Measurements from ENCODE around the gene MGAT5. TPM values are rescaled to one million over a fixed set of nuclear protein-coding genes. Genes with fewer than 3 reads are reported as not detected.

Gene MGAT5, protein sequence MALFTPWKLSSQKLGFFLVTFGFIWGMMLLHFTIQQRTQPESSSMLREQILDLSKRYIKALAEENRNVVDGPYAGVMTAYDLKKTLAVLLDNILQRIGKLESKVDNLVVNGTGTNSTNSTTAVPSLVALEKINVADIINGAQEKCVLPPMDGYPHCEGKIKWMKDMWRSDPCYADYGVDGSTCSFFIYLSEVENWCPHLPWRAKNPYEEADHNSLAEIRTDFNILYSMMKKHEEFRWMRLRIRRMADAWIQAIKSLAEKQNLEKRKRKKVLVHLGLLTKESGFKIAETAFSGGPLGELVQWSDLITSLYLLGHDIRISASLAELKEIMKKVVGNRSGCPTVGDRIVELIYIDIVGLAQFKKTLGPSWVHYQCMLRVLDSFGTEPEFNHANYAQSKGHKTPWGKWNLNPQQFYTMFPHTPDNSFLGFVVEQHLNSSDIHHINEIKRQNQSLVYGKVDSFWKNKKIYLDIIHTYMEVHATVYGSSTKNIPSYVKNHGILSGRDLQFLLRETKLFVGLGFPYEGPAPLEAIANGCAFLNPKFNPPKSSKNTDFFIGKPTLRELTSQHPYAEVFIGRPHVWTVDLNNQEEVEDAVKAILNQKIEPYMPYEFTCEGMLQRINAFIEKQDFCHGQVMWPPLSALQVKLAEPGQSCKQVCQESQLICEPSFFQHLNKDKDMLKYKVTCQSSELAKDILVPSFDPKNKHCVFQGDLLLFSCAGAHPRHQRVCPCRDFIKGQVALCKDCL
- 37.5 TPM for total RNA-seq
- long read RNA-seq, partial matches to known transcripts: 0 of 17 reads
- long read RNA-seq, other reads (novel, unspliced or antisense): 17 of 17 reads

DNA sequence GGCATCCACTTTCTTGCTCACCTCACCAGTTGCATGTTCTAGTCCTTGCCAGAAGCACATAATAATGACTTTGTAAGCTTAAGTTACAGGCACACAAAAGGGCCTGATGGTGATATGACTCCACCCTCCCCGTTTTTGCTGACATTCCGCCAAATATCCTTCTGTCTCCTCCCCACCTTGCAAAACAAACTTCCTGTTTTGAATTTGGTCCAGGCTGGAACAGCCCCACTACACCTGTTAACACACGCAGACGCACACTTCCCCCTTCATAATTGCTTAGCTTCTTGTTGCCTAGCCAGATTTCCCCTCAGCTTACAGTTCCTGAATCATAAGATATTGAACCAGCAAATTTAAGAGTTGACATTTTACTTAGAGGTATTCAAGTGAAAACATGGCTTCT, at the start of gene MGAT5:
Gene MGAT5 (plus strand): TSS at position 269 of the 400 bp plus-strand sequence. CDS start 332 bp downstream, outside the sequence.
- no peak for DNase-seq (ENCODE audit: low spot score)

DNA sequence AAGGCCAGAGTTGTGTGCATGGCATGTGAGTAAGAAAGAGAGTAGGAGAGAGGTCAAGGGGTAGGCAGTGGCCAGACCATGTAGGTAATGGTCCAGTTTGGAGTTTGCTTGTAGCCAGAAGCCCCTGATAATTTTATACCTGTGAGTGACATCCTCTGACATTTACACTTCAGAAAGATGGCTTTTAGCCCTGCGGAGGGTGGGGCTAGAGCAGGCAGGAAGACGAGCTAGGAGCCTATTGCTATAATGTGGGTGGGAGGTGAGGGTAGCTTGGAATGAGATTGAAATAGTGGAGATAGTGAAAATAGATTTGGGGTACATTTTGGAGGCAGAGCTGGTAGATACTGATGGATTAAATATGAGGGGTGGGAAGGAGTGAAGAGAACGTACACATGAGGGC, 48.8 kb upstream of the MGAT5 start:
- no peak for DNase-seq (ENCODE audit: low spot score)

DNA sequence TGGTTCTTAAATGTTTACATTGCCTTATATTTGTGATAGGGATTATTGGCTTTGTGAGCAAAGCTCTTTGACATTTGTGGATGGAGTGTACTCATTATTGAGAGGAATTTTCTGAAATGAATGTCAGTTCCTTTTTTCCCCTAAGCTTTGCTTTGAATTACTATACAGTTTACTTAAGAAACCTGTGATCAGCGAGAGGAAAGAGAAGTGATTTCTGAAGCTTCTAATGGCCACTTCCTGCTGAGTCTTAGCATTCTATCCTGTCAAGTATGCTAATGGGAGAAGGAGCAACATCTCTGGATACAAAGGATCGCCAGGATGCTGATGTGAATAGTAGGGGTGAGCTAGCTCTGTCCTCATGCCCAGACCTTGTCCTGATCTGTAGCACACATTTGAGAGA, 47.8 kb upstream of the MGAT5 start:
- no peak for DNase-seq (ENCODE audit: low spot score)

DNA sequence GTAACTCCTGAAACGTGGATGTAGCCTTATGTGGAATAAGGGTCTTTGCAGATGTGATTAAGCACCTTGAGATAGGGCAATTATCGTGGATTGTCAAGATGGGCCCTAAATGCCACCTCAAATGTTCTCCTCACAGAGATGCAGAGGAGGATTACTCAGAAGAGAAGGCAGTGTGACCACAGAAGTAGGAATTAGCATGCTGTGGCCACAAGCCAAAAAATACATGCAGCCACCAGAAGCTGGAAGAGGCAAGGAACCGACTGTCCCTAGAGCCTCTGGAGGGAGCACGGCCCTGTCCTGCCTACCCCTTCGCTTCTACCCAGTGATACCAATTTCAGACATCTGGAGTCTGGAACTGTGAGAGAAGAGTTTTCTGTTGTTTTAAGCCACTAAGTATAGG, 47.3 kb upstream of the MGAT5 start:
- no peak for DNase-seq (ENCODE audit: low spot score)

DNA sequence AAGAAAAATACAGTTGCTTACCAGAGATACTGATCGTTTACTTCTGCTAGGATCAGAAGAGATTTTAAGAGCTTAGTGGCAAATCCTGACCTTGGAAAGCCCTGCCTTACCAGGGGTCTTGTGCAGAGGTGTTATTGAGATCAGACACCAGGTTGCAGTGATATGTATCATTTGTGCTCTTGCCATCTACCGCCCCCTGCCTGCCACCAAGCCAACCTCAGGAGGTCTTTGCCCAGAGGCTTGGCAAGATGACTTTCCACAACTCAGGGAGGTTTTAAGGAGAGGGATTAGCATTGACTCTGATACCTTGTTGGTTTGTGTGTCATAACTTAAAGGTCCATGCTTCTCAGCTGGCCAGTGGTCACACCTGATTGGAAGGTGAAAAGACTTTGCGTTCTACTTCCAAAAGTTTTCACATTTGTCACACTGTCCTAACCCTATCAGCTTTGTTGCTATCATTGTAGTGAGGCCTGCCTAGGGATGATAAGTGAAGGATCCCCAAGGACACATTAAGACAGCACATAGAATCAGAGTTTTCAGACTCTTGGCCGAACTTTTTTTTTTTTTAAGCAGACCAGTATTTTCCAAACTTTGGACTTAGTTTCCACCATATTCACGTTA, 46.2 kb upstream of the MGAT5 start:
- no peak for DNase-seq (ENCODE audit: low spot score)

DNA sequence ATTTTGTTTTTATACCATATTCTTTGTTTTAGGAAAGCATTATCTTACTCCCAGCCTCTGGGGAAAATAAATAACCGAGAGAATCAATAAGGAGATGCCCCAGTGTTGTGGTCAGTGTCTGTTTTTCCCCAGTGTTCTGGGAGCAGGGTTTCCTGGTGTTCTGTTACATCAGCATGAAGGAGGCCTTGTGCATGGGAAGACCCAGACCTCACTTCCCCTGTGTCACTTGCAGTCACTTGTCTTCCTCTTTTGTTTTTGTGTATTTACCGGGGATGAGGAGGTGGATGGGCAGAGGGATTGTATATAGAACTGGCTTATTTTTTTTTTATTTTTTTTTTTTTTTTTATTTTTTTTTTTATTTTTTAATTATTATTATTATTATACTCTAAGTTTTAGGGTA, 45.0 kb upstream of the MGAT5 start:
- DNase-seq (ENCODE audit: low spot score): no peak

GRCh38 chr2:134212746-134213145, 41.1 kb upstream of the MGAT5 start:
- DNase-seq (ENCODE audit: low spot score): no peak

GRCh38 chr2:134216152-134216829, 37.6 kb upstream of the MGAT5 start:
- no peak for DNase-seq (ENCODE audit: low spot score)

- DNase-seq (ENCODE audit: low spot score): no peak
Measured at GRCh38 chr2:134217351-134217750, 36.5 kb upstream of the MGAT5 start.

- no peak for DNase-seq (ENCODE audit: low spot score)
Measured at GRCh38 chr2:134217924-134218323, 35.9 kb upstream of the MGAT5 start.

DNA sequence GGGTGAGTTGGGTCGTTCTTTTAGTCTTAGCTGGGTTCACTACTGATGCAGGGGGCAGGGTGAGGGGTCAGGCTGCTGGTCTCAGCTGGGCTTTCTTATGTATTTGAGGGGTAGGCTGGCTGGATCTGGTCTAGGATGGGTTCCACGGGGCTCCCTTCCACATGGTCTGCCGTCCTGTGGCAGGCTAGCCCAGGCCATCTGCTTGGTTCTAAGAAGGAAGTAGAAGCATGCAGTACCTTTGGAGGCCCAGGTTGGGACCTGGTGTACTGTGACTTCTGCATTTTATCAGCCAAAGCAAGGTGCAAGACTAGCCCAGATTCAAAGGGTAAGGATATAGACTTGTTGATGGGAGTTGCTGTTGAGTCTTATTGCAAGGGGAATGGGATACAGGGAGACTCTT, 35.5 kb upstream of the MGAT5 start:
- DNase-seq (ENCODE audit: low spot score): no peak

DNA sequence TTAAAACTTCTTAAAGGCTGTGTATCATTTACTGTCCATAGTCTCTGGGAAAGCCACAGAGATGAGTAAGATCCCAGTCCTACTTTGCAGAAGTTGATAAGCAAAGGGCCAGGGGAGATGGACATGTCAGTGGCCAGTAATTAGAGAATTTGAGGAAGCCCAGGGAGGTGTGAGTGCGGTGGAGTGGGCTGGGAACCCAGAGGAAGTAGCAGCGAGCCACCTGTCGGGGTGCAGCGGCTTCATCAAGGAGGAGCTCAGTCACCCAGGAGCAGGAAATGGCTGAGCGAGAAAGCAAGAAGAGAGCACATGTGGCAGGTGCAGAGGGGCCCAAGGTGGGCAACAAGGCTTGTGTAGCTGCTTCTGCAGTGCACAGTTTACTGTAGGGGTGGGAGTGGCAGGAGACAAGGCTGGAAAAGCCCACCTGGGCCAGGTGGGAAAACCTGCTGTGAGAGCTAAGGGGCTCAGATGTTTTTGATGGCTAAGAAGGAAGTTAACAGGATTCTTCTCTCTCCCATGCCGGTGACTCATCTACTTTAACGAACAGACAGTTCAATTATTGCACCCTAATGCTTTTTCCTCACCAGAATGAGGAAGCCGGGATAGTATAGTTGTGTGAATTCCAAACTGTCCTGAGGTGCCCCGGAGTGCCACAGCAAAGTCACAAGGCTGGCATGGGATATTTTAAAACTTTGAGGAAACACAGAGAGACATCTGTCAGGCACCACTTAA, 34.8 kb upstream of the MGAT5 start:
- no peak for DNase-seq (ENCODE audit: low spot score)

- no peak for DNase-seq (ENCODE audit: low spot score)
Measured at GRCh38 chr2:134220344-134220974, 33.4 kb upstream of the MGAT5 start.

- no peak for DNase-seq (ENCODE audit: low spot score)
Measured at GRCh38 chr2:134224005-134224404, 29.9 kb upstream of the MGAT5 start.

DNA sequence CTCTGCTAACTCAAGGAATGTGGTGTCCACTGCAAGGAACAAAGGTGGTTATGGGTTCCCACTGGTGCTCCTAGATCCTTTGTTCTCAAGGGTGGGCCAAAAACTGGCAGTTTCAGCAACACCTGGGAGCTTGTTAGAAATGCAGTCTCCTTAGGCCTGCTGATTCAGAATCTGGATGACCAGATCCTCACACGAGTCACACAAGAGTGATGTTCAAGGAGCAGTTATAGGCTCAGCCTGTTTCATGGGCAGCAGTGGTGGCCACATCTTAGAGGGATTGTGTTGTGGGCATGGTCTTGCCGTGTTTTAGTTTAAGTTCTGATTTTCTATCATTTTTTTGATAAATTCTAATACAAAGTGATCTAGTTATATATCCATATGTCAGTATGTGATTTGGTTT, 28.7 kb upstream of the MGAT5 start:
- DNase-seq (ENCODE audit: low spot score): no peak

DNA sequence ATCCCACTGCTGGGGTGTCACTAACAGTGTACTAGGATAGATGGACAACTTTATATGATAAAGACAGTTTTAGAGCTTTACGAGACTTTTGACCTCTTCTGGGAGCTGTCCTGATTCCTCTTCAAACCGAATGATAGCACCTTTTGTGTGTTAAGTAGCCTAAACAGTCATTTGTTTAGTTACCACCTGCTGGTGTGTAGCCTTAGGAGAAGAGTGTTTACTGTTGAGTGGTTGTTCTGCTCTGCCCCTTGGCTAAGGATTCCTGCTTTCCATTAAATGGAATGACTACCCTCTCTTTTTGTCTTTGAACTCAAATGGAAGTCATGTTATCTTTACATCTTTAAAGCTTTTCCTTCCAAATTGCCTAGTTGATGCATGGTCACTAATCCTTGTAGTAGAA, 28.0 kb upstream of the MGAT5 start:
- DNase-seq (ENCODE audit: low spot score): no peak

DNA sequence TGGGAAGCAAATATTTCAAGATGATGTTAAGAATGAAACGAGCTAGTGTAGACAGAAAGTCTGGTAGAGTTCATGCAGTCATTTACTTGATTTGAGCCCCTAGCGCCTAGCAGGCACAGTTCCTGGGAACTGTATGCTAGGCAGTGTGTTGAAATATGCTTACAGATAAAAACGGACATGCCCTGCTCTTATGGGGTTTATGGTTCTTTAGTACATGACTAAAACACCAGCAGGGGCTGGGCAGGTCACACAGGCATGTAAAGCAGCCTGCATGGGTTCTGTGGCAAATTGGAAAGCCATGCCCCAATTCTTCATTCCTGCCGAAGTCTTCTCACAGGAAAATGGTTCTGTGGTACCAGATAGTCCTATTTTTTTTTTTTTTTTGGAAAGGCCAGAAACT, 27.3 kb upstream of the MGAT5 start:
- no peak for DNase-seq (ENCODE audit: low spot score)

- DNase-seq (ENCODE audit: low spot score): no peak
Measured at GRCh38 chr2:134227666-134228065, 26.2 kb upstream of the MGAT5 start.

- no peak for DNase-seq (ENCODE audit: low spot score)
Measured at GRCh38 chr2:134228493-134228903, 25.4 kb upstream of the MGAT5 start.

GRCh38 chr2:134229540-134229939, 24.3 kb upstream of the MGAT5 start:
- no peak for DNase-seq (ENCODE audit: low spot score)
